ENCODE data around the gene YIPF2.

The YIPF2 gene

DNA sequence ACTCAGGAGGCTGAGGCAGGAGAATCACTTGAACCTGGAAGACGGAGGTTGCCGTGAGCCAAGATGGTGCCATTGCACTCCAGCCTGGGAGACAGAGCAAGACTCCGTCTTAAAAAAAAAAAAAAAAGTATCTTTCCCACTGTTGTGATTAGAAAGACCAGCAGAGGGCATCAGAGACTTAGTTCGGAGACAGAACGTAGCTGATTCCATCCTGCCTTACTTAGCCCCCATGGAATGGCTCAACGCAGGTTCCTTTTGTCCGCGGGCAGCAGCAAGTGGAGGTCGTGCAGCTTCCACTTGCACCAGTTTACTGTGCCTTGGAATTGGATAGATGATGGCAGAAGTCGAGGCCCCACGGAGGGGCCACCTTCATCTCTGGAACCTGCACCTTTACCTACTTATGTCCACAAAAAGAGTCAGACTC, 8.2 kb upstream of the YIPF2 start:
- DNase-seq (ENCODE audit: low read depth), result no peak

DNA sequence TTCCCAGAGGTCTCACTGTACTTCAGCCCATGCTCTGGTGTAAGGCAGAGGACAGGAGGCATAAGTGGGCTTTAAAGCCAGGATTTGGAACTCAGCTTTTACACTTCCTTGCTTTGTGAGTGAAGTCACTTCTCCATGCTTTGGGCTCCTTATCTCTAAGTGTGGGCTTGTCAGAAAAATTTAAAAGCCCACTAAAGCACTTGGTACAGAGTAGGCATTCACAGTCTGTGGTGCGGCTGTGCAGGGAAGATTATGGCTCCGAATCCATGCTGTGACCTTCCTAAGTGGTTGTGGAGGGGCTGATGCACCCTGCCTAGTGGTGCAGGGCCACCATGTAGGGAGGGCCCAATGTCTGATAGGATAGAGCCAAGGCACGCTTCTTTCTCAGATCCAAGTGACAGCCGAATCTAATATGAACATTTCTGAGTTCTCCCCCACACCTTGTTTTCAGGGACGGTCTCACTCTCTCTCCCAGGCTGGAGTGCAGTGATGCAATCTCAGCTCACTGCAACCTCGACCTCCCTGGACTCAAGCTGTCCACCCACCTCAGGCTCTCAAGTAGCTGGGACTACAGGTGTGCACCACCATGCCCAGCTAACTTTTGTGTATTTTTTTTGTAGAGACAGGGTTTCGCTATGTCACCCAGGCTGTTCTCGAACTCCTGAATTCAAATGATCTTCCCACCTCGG, 7.1 kb upstream of the YIPF2 start:
- DNase-seq (ENCODE audit: low read depth), result no peak

DNA sequence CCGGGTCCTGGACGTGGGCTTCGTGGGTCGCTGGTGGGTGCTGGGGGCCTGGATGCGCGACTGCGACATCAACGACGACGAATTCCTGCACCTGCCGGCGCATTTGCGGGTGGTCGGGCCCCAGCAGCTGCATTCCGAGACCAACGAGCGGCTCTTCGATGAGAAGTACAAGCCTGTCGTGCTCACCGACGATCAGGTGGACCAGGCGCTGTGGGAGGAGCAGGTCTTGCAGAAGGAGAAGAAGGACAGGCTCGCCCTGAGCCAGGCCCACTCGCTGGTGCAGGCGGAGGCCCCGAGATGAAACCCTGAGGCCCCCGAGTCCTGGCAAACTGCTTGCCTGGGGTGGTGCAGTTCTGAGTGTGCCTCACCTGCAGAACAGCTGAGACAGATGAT, 959 bp upstream of the YIPF2 start:
- DNase-seq (ENCODE audit: low read depth), result no peak

DNA sequence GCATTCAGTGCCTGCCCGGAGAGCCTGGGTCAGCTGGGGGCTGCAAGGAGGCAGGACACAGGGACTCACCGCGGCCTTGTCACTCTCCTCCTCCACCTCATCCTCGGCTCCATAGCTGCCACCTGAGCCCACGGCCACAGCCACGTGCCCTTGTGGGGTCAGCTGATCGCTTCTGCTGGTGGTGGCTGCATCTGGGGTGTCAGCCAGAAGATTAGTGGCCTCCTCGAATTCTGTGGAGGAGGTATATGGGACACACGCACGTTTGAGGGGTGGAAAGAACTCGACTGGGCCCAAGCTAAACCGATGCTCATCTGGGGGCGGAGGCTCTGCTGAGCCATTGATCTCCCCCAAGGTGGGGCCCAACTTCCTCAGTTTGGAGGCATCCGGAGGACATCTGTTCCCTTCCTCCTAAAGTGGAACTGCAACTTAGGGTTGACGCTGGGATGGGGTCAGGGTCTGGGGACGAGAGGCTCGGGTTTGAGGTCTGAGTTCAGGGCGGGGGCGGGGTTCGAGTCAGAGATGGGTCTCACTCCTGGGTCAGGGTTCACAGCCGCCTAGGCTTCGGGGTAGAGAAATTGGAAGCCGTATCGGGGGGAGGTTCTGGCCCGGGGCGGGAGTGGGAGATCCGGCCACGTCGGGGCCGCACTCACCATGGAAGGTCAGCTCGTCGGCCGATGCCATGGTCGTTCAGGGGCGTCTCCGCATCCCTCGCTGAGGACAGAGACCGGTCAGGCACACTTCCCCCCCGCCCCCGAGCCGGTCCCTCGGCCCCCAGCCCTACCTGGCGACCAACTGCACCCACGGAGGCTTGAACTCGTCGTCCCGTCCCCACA, 493 bp downstream of the YIPF2 start:
- DNase-seq (ENCODE audit: low read depth), result no peak

DNA sequence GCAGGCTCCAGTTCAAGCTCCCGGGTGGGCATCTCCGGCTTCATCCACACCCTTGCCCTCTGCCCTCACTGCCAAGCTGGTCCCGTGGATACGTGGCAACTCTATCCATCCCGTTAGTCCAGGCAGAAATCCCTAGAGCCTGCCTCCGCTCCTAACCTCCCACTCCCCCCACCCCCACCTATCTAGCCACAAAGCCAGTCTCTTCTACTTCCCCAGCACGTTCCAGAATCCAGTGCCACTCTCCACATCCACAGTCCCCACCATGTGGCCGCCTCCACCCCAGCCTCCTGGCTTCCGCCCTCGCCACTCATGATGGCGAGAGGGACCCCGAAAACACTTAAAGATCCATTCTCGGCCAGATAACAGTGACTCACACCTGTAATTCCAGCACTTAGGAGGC, 3.8 kb downstream of the YIPF2 start:
- no peak for DNase-seq (ENCODE audit: low read depth)

DNA sequence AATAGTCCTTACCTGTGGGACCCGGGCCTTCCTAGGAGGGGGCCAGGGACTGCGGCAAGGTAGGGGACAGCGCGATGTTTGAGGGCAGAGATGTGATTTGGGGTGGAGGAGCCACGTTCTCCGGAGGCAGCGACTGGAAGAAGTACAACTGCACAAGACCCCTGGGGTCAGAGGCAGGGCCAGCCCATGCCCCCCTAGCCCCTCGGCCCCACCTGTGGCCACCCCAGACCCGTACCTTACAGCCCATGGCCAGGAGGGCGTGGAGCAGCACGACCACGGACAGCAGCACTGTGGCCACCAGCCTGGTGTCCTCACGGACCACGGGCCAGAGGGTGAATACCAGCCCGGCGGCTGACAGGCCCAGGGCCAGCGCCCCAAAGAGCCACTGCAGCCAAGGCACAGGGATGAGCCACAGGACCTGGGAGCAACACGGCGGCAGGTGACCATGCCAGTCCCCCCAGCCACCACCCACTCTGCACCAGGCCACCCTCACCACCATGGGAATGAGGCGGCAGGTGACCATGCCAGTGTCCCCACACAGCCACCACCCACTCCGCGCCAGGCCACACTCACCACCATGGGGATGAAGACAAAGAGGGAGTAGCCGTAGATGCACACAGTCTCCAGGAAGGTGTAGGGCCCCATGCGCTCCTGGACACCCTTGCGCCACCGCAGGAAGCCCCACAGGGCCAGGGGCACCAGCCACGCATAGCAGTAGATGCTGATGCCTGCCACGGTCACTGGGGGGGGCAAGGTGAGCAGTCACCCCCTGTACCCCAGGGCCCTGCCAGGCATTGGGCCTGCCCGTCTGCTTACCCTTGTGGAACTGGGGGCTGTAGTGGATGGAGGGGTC, 5.0 kb downstream of the YIPF2 start:
- no peak for DNase-seq (ENCODE audit: low read depth)

DNA sequence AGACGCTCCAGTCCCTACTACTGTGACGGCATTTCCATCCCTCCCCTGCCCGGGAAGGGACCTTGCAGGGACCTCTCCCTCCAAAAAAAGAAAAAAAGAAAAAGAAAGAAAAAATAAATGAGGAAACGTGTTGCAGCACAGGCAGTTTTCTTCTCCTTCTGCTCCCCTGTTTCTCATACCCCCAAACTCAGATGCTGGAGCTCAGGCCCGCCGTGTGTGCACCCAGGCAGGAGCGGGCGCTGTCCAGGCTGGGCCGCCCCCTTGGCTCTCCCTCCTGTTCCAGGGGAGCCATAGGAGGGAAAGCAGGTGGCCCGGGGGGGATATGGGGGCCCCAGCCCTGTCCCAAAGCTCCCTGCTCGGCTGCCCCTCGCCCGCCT, 5.8 kb downstream of the YIPF2 start:
- no peak for DNase-seq (ENCODE audit: low read depth)

DNA sequence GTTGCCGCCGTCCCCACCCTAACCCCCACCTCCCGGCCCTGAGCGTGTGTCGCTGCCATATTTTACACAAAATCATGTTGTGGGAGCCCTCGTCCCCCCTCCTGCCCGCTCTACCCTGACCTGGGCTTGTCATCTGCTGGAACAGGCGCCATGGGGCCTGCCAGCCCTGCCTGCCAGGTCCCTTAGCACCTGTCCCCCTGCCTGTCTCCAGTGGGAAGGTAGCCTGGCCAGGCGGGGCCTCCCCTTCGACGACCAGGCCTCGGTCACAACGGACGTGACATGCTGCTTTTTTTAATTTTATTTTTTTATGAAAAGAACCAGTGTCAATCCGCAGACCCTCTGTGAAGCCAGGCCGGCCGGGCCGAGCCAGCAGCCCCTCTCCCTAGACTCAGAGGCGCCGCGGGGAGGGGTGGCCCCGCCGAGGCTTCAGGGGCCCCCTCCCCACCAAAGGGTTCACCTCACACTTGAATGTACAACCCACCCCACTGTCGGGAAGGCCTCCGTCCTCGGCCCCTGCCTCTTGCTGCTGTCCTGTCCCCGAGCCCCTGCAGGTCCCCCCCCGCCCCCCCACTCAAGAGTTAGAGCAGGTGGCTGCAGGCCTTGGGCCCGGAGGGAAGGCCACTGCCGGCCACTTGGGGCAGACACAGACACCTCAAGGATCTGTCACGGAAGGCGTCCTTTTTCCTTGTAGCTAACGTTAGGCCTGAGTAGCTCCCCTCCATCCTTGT, 6.4 kb downstream of the YIPF2 start:
- DNase-seq (ENCODE audit: low read depth), result no peak

DNA sequence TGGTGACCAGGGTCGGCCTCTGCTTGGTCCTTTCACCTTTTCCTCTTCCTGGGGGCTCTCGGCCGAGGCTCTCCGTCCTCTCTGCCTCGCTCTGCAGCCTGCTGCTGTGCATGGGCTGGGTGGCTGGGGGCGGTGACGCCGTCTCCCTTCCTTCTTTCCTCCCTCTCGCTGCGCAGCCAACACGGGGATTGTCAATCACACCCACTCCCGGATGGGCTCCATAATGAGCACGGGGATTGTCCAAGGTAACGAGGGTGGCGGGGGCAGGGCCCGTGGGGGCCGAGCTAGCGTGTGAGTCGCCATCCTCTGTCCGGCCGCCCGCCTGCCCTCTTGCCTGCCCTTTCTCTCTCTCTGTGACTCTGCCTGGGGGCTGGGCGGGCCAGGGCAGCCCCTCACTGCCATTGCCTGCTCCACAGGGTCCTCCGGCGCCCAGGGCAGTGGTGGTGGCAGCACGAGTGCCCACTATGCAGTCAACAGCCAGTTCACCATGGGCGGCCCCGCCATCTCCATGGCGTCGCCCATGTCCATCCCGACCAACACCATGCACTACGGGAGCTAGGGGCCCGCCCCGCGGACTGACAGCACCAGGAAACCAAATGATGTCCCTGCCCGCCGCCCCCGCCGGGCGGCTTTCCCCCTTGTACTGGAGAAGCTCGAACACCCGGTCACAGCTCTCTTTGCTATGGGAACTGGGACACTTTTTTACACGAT, 7.1 kb downstream of the YIPF2 start:
- DNase-seq (ENCODE audit: low read depth), result no peak

DNA sequence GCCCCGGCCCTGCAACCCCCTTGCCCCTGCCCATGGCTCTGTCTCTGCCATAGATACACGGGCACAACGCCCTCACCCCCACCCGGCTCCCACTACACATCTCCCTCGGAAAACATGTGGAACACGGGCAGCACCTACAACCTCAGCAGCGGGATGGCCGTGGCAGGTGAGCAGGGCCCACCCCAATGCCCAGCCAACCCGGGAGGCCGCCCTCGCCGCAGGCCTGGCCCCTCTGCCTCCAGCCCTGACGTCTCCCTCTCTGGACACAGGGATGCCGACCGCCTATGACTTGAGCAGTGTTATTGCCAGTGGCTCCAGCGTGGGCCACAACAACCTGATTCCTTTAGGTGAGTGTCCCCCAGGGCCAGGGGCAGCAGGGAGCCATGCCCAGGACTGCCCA, 7.7 kb downstream of the YIPF2 start:
- DNase-seq (ENCODE audit: low read depth), result no peak

DNA sequence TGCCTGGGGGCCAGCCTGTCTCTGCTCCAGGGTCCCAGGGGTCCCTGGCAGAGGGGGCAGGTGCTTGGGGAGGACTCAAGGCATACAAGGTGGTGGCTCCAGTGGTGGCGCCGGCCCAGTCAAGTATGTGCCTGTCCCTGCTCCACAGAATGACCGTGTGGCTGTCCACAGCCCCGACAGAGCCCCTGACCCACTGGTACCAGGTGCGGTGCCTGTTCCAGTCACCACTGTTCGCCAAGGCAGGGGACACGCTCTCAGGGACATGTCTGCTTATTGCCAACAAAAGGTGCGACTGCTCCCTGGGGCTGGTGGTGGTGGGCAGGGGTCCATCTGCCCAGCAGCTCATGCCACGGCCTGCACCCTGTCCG, 8.2 kb downstream of the YIPF2 start:
- no peak for DNase-seq (ENCODE audit: low read depth)

DNA sequence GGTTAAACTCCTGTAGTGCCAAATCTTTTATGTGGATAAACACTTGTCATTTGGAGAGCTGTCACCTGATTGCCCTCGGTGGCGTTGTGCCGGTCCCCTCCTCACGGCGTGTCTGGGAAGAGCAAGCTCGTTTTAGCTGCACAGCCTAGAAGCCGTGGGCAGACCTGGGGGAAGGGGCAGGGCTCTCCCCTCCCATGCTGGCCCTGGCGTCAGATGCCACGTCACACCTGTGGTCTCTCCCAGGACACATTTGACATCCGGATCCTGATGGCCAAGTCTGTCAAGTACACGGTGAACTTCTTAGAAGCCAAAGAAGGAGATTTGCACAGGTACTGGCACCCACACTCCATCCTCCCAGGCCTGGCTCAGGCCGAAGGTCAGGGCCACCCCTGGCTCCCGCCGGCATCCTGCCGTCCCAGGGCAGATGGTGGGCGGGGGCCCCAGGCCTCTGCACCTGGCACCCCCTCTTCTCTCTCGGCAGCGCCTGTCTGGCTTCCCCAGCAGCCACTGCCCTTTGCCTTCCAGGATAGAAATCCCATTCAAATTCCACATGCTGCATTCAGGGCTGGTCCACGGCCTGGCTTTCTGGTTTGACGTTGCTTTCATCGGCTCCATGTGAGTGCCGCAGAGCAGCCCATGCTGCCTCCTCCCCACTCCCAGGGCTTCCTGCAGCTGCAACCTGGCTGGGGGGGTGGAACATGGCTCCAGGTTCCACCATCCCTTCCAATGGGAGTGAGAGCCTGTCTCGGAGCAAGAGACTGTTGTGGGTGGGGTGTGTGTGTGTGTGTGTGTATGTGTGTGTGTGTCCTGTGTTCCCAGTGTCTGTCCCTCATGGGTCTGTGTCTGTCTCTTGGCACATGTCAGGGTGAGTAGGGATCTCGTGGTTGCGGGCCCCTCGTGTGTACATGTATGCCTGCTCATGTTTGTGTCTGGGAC, 8.8 kb downstream of the YIPF2 start:
- no peak for DNase-seq (ENCODE audit: low read depth)

DNA sequence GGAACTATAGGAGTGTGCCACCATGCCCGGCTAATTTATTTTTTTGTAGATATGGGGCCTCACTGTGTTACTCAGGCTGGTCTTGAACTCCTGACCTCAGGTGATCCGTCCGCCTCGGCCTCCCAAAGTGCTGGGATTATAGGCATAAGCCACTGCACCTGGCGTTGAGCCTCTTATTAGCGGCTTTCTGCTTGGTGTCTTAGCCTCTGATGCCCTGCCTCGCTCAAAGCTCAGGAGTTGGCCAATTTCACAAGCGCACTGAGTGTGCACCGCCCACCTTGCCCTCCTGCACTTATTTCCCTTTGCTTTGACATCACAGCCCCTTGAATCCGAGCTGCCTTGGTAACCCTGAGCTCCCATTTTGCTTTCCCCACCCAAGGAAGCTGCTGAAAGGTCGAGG, 10.1 kb downstream of the YIPF2 start:
- no peak for DNase-seq (ENCODE audit: low read depth)

DNA sequence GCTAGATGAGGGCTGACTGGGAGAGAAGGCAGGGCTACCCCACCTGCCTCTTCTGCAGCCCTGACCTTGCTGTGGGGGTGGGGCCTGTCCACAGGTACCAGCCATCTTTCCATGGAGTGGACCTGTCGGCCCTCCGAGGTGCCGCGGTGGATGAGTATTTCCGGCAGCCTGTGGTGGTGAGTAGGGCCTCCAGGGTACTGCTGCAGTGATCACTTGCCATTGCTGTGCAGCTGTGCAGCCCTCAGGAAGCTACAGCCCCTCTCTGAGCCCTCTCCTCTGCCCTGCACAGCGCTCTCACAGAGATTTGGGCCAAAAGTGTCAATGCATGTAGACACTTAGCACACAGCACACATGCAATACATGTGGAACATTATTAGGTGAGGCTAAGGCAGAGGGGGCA, 11.8 kb downstream of the YIPF2 start:
- DNase-seq (ENCODE audit: low read depth), result no peak

DNA sequence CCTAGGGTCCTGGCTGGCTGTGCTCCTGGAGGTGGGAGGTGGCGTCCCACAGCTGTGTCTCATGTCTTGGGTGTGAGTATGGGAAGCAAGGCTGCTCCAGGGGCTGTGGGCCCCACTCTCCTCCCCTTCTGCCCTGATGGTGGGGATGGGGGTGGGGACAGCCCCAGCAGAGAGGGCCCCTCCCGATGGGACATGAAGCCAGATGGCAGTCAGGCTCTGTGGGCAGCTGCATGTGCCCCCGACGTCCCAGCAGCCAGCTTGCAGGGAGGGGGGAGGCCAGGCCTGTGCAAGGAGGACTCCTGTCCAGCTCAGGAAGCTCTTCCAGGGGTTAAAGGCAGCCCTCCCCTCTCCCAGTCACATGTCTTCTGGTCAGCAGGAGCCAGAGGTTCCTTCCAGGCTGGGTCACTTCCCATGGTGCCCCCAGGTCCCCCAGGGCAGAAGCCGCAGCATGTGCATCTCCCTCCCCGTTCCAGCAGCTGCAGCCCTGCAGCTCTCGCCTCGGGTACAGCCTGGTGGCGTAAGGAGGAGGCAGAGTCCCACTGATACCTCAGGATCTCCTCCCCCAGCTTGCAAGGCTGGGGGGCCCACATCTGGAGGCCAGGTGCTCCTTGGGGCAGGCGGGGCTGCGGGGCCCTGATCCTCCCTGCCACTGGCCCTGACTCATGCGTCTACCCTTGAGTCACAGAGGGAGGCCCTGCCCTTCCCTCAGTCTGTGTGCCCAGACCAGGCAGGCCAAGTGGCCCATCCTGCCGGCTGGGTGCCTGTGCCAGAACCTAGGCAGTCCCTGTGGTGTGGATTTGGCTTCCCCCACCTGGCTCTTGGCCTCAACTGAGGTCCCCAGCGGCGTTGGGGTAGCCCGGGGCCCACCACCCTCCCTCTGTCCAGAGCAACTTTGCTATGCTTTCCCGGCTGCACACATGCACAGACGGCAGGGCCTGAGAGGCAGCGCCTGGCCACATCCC, 13.0 kb downstream of the YIPF2 start:
- no peak for DNase-seq (ENCODE audit: low read depth)

DNA sequence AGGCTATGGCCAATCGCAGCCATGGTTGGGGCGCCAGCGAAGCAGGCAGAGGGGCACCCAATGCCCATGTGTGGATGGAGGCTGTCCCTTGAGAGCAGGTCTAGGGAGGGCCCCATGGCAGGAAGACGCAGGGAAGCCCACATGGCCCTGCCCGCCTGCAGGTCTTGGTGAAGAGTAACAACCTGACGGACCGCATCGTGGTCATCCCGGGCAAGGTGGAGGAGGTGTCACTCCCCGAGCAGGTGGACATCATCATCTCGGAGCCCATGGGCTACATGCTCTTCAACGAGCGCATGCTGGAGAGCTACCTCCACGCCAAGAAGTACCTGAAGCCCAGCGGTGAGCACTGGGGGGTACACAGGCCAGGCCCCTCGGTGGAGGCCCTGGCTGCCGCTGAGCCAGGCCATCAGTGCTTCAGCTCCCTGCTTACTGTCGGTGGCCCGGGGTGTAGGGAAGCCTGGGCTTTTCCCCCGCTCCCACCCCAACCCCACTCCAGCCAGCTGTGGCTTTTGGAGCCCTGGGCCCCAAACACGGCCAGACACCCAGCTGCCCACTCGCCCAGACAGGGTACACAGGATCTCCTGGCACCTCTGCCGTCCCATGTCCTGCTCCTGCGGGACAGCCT, 14.6 kb downstream of the YIPF2 start:
- DNase-seq (ENCODE audit: low read depth), result no peak

DNA sequence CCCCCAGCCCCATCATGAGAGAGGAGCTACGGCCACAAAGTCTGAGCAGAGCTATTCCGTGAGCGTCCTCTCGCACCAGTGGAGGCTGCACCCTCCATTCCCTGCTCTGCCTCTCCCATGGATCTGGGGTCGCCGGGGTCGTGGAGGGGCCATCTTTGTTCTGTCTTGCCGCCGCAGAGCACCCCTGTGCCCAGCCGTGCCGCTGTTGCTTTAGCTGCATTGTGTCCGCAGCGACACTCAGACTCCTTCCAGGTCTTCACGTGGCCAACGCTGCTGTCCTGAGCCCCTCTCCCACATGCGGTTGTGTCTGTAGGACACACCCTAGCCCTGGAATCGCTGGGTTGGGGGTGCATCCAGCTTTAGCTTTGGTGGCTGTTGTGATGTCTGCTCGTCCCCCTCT, 15.8 kb downstream of the YIPF2 start:
- DNase-seq (ENCODE audit: low read depth), result no peak

DNA sequence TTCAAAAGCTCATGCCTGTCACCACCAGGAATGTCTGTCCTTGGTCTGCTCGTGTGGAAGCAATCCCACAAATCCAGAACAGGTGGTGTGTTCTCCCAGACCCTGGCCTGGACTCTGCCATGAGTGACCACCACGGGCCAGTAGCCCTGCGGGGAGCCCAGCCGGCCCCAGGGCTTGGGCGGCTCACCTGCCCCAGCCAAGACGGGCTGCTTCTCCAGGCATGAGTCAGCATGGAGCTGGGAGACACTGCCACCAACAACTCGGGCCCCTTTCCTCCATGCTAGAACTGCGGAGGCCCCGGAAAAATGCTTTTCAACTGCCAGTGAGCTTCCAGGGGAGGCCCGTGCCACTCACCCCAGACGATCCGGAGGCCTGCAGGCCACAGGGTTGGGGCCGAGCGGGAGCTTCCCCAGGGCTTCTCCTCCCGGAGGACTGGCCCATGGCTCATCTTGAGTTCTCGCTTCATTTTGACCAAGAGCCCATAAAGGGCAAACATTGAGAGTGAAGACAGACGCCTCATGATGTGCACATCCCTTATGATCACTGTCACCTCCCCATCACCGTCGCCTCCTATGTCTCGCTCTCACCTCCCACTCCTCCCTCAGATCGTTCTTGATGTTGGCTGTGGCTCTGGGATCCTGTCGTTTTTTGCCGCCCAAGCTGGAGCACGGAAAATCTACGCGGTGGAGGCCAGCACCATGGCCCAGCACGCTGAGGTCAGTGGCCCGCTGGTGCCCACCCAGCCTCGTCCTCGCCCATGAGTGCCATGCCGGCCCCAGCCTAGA, 16.7 kb downstream of the YIPF2 start:
- DNase-seq (ENCODE audit: low read depth), result no peak

Data from stimulated activated CD8-positive, alpha-beta memory T cell treated with anti-CD3 and anti-CD28 coated beads, Interleukin-12 subunit alpha, Interleukin-12 subunit beta, amount 100 ng/mL, for 1 hour (primary cell).